Ascending aorta (tissue), 2 donors: ENCODE results near the gene VCL. TPM values are rescaled to one million over a fixed set of nuclear protein-coding genes. Genes with fewer than 3 reads are reported as not detected.

Experiments
- DNase-seq, 2 donors: peaks; one replicate each; pipeline ENCODE4 v3.0.0-alpha.2; 2019; ENCODE audit warnings: low spot score in 2 of 2
- H3K27ac ChIP-seq, 2 donors: fragments of 200-600 bp; sonication (generic); one replicate each; pipeline ENCODE4 v1.5.1; 2016 to 2017; ENCODE audit warnings: mild to moderate bottlenecking in 1 of 2
- H3K27me3 ChIP-seq: fragments of 200-600 bp; sonication (generic); one replicate; pipeline ENCODE4 v1.5.1; 2017
- H3K36me3 ChIP-seq, 2 donors: fragments of 200-600 bp; sonication (generic); one replicate each; pipeline ENCODE4 v1.5.1; 2016
- H3K4me1 ChIP-seq, 2 donors: fragments of 200-600 bp; sonication (generic); one replicate each; pipeline ENCODE4 v1.5.1; 2016 to 2017; ENCODE audit warnings: mild to moderate bottlenecking in 1 of 2
- H3K4me3 ChIP-seq, 2 donors: fragments of 200-600 bp; sonication (generic); one replicate each; pipeline ENCODE4 v1.5.1; 2016 to 2017; ENCODE audit warnings: mild to moderate bottlenecking in 1 of 2
- H3K9me3 ChIP-seq, 2 donors: fragments of 200-600 bp; sonication (generic); one replicate each; pipeline ENCODE4 v1.5.1; 2016
- intact Hi-C: fragments of 100-400 bp; cut with DNase I; formaldehyde crosslinking; loops from one replicate; pipeline ENCODE4 v1.15.1; 2023
- total RNA-seq: library from RNA; depleted of rRNA; stranded (reverse); fragments of >200 nt; gene quantifications from one replicate; pipeline ENCODE4 v1.1.0, GENCODE V29; 2016
- TF ChIP-seq, protein P1 (sequence below), 3 experiments: fragments of 200-600 bp in 2 of 3; fragments of 450-650 bp in 1 of 3; sonication (generic) in 2 of 3; IDR thresholded peaks; one replicate each; pipeline ENCODE4 v1.5.1; 2016 to 2019; ENCODE audit warnings: antibody characterized with exemption in 3 of 3, mild to moderate bottlenecking in 1 of 3, moderate library complexity in 1 of 3

Gene VCL
- 333 TPM for total RNA-seq

DNA sequence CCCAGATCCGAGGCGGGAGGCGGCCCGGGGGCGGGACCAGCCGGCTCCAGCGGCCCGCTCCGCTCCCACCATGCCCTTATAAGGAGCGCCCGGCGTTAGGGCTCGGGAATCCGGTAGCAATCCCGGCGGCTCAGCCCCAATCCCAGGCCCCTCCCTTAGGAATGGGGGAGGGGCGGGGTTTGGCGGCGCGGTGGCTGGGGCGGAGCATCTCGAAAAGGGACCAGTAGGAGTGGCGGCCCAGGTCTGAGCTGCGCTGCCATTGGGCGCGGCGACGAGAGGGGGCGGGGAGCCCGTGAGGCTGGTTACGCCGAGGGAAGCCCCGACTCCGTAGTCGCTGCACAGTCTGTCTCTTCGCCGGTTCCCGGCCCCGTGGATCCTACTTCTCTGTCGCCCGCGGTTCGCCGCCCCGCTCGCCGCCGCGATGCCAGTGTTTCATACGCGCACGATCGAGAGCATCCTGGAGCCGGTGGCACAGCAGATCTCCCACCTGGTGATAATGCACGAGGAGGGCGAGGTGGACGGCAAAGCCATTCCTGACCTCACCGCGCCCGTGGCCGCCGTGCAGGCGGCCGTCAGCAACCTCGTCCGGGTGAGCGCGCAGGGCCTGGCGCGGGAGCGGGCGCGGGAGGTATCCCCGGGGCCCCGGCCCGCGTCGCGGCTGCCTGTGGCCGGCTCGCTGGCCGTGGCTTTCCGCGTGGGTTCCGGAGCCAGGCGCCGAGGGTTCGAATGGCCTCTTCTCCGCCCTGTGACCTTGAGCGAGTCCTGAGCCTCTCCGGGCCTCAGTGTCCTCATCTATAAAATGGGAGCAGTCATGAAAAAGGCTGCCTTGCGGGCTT, at the start of gene VCL:
Gene VCL (plus strand): TSS at position 330 of the 836 bp plus-strand sequence. CDS start 92 bp downstream, at position 422.
- no peaks in the 10 kb centered on the region for H3K36me3 ChIP-seq
- no peaks in the 10 kb centered on the region for H3K27me3 ChIP-seq
- peaks cover 0 to 16% of the 10 kb centered on the region in 2 donors for H3K4me1 ChIP-seq
- H3K27ac ChIP-seq: peak within 1 kb of the TSS; percentile 95
- intact Hi-C loops: loop anchor here (1.0 to 5.0 kb wide), 4 partner anchors 32 to 111 kb away; no protein-coding TSS in a partner anchor
- TF ChIP-seq, protein P1, sequence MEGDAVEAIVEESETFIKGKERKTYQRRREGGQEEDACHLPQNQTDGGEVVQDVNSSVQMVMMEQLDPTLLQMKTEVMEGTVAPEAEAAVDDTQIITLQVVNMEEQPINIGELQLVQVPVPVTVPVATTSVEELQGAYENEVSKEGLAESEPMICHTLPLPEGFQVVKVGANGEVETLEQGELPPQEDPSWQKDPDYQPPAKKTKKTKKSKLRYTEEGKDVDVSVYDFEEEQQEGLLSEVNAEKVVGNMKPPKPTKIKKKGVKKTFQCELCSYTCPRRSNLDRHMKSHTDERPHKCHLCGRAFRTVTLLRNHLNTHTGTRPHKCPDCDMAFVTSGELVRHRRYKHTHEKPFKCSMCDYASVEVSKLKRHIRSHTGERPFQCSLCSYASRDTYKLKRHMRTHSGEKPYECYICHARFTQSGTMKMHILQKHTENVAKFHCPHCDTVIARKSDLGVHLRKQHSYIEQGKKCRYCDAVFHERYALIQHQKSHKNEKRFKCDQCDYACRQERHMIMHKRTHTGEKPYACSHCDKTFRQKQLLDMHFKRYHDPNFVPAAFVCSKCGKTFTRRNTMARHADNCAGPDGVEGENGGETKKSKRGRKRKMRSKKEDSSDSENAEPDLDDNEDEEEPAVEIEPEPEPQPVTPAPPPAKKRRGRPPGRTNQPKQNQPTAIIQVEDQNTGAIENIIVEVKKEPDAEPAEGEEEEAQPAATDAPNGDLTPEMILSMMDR (IDR thresholded peaks at IDR 0.05): no peak
- peak; percentile 93 to 99 for DNase-seq
- H3K4me3 ChIP-seq: peak within 1 kb of the TSS; percentile 87 to 91
- no peaks in the 10 kb centered on the region for H3K9me3 ChIP-seq

GRCh38 chr10:73948947-73949633, 48.8 kb upstream of the VCL start:
- TF ChIP-seq, protein P1 (IDR thresholded peaks at IDR 0.05): no peak
- no peak for DNase-seq
- Histone ChIP-seq H3K27ac (no peak overlapping the region), H3K9me3 (no peaks in the 10 kb centered on the region), H3K27me3 (no peaks in the 10 kb centered on the region), H3K4me1 (peaks cover 0 to 4% of the 10 kb centered on the region in 2 donors), H3K36me3 (no peaks in the 10 kb centered on the region), H3K4me3 (no peak overlapping the region)
- intact Hi-C loops: no loop called here

DNA sequence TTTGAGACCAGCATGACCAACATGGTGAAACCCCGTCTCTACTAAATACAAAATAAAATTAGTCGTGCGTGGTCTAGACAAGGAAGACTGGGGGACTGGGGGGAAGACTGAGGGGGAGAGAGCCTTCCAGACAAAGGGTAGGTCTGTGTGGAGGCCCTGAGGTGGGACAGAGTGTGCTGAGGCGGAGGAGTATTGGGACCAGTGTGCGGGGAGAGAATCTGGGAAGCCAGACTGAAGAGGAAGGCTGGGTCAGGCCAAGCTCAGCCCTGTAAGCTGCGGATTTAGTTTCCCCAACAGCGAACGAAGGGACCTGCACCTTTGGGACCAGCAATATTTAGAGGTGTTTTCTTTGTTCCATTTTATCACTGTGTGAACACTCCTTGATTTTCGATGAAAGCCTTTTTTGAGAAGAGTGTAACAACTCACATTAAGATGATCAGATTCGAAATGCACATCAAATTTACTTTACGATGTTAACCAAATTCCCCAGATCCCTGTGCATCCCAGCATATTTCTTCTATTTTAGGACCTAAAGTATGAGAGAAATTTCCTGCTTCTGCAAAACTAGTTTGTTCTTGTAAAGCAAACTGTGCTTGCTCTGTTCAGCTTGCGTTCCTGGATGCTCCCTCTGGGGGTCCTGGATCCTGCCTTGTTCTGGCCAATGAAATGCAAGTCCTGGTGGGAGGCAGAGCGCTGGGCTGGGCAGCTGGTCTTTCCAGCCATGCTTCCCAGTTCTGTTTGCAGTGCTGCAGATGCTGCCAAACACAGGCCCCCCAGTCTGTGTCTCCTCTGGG, 47.6 kb upstream of the VCL start:
- H3K4me3 ChIP-seq: no peak overlapping the region
- no peaks in the 10 kb centered on the region for H3K27me3 ChIP-seq
- peak overlapping the region; percentile 36 to 50 for H3K27ac ChIP-seq
- DNase-seq: no peak
- H3K9me3 ChIP-seq: no peaks in the 10 kb centered on the region
- TF ChIP-seq, protein P1 (IDR thresholded peaks at IDR 0.05): no peak
- H3K4me1 ChIP-seq: peaks cover 0 to 4% of the 10 kb centered on the region in 2 donors
- H3K36me3 ChIP-seq: no peaks in the 10 kb centered on the region
- intact Hi-C loops: no loop called here

- Histone ChIP-seq H3K27ac (no peak overlapping the region), H3K27me3 (no peaks in the 10 kb centered on the region), H3K9me3 (no peaks in the 10 kb centered on the region), H3K36me3 (no peaks in the 10 kb centered on the region), H3K4me1 (peaks cover 0 to 14% of the 10 kb centered on the region in 2 donors), H3K4me3 (no peak overlapping the region)
- TF ChIP-seq, protein P1 (IDR thresholded peaks at IDR 0.05): no peak
- intact Hi-C loops: no loop called here
- peak in 1 of 2 donors; percentile 8 for DNase-seq
These were observed 44.3 kb upstream of the VCL start for GRCh38 chr10:73953665-73954064.

GRCh38 chr10:73954737-73955136, 43.2 kb upstream of the VCL start:
- intact Hi-C loops: loop anchor here (5.0 kb wide), 1 partner anchor 67 kb away; no protein-coding TSS in a partner anchor

More at GRCh38 chr10:73954737-73955136, 43.2 kb upstream of the VCL start:
- H3K36me3 ChIP-seq: no peaks in the 10 kb centered on the region
- DNase-seq: no peak
- H3K27ac ChIP-seq: no peak overlapping the region
- H3K27me3 ChIP-seq: no peaks in the 10 kb centered on the region
- H3K4me1 ChIP-seq: peaks cover 0 to 14% of the 10 kb centered on the region in 2 donors
- H3K4me3 ChIP-seq: no peak overlapping the region
- TF ChIP-seq, protein P1 (IDR thresholded peaks at IDR 0.05): no peak
- H3K9me3 ChIP-seq: no peaks in the 10 kb centered on the region
